Stimulated activated CD4-positive, alpha-beta T cell treated with anti-CD3 and anti-CD28 coated beads, Interleukin-15, amount 100 ng/mL, for 24 hours (primary cell): ENCODE data around the gene SGK1.
"Not testable (repeated sequence)": the region's sequence is repeated elsewhere in the genome, so short reads cannot be mapped to it uniquely, and the experiment has no call there.

Experiments
- DNase-seq: peaks from one replicate; pipeline ENCODE4 v3.0.0-alpha.2; 2020

Gene SGK1

DNA sequence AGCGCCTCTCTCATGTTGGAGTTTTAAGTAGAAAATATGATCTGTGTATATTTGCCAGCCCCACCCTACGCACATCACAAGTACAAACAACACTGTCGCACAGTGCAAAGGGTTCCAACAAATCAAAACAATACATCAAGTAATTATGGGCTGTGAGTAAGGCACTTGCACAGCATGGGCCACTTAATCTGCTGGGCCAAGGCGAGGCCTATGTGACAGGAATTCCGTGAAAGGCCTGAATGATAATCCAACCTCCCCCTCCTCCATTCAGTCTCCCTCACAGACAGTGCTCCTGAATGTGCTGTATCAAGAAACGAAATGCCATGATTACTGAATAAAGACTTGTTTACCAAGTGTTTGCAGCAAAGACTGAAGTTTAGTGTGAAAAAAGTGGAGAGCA lies 135.4 kb downstream of the SGK1 start:
- DNase-seq = no peak

DNA sequence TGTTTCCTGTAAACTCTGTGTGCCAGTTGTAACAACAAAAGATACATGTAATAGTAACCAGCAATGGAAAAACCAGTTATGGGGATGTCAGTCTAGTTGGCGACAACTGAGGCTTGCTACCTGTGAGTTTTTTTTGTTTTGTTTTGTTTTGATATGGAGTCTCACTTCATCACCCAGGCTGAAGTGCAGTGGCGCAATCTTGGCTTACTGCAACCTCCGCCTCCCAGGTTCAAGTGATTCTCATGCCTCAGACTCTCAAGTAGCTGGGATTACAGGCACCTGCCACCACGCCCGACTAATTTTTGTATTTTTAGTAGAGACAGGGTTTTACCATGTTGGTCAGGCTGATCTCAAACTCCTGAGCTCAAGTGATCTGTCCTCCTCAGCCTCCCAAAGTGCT lies 136.2 kb downstream of the SGK1 start:
- DNase-seq = not testable (repeated sequence)

DNA sequence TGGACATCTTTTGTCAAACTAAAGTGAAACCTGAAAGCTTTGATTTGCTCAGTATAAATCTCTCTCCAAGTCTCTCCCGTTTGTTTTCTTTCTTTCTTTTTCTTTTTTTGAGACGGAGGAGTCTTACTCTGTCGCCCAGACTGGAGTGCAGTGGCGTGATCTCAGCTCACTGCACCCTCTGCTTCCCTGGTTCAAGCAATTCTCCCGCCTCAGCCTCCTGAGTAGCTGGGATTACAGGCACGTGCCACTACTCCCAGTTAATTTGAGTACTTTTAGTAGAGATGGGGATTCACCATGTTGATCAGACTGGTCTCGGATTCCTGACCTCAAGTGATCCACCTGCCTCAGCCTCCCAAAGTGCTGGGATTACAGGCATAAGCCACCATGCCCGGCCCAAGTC lies 136.7 kb downstream of the SGK1 start:
- not testable (repeated sequence) for DNase-seq

DNA sequence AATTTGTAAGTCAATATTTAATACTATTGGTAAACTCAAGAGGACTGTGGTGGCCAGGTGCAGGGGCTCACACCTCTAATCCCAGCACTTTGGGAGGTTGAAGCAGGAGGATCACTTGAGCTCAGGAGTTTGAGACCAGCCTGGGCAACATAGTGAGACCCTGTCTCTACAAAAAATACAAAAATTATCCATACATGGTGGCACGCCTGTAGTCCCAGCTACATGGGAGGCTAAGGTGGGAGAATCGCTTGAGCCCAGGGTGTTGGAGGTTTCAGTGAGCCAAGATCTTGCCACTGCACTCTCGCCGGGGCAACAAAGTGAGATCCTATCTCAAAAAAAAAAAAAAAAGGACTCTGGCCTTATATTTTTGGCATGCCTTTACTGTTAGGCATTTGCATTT lies 137.4 kb downstream of the SGK1 start:
- not testable (repeated sequence) for DNase-seq

DNA sequence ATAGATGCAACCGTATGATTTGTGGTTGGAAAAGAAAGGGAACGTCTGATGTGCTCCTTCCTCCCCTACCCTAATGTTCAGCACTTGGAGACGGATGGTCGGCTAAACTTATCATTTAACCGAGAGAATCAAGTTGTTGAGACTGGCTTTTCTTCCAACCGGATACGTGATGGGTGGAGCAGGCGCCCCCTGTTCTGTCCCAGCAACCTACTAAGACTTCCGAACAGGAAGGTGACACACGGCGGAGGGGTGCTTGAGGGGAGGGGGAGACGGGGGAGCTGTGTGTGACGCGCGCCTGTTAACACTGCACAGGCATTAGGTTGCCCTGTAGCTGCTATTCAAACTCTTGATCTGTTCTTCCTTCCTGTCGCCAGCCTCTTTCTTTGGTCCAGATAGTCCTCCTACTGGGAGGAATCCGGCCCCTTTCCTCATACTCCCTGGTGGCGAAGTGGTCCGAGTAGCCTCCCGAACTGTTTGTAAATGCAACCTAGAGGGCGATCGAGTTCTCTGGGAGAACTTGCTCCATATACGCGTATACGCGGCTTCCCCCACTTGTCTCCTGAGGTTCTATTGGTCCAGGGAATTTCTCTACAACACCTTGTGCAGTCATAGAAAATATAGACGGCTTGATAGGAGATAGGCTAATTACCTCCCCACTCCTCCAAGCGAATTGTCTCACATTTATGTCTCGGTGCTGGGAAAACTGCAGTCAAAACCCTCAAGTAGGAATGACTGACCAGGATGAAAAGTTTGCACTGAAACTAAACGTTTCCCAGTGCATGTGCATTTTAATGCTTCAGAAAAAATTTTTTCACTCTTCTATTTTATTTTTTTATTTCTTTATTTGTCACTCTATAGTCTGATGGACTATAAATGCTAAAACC lies 139.5 kb downstream of the SGK1 start:
- peak; percentile 85 for DNase-seq

DNA sequence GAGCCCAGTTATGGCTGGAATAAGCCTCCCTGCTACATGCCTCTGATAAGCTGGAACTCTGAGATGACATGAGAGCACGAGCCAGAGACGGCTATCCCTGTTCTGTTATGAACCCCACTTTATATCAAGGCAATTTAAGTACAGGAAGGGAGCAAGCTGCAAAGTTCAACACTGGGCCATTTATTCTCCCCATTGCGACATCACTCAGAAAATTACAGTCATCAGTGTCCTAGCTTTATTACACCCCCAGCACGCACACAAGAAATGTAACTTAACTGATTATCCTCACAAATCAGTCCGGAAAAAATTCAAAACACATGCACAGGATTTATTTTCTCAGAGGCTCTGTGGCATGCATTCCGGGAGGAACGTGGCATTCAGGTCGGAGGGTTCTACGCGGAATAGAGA lies 140.2 kb downstream of the SGK1 start:
- no peak for DNase-seq

DNA sequence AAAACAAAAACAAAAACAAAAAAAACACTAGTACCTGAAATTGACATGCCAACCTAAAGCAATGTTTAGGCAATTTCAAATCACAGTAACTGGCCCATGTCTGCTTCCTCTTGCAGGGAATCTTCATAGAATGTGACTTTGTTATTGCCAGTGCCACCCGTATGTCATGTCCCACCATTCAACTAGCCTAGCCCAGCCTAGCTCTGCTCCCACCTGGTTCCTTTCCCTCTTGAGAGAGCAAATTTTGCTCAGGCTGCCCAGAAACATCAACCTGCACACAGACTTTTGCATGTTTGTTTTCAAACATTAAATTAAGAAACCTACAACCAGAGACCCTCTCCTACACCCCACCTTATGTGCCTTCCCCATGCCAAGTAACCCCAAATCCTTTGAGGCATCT lies 140.7 kb downstream of the SGK1 start:
- DNase-seq = no peak

DNA sequence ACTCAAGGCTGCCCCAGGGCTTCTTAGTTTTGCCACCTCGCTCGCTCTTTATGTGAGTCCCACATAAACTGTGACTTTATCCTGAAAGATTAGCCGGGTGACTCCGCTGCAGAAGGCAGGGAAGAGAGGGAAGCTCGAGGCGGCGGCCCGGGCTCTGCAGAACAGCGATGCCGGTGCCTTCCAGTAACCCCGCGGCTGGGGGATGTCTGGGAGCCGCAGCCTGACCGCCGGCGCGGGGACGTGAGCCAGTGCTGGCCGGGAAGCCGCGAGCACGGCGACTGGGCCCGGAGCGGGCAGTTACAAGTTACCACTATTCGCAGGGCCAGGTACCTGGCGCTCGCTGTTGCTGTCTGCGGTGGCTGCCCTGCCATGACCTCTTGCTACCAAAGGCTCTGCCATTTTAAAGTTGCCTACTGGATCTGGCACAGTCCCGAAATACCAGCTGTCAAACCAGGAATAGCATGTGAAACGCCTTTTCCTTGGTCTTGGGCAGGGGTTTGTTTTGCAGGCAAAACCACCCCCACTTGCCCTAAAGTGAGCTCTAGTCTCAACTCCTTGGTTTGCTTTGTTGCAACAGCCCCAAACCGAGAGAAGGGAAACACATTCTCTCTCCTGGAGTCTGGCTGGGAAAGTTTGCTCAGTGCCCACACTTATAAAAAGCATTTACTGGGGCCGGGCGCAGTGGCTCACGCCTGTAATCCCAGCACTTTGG lies 141.5 kb downstream of the SGK1 start:
- DNase-seq = peak; percentile 10

DNA sequence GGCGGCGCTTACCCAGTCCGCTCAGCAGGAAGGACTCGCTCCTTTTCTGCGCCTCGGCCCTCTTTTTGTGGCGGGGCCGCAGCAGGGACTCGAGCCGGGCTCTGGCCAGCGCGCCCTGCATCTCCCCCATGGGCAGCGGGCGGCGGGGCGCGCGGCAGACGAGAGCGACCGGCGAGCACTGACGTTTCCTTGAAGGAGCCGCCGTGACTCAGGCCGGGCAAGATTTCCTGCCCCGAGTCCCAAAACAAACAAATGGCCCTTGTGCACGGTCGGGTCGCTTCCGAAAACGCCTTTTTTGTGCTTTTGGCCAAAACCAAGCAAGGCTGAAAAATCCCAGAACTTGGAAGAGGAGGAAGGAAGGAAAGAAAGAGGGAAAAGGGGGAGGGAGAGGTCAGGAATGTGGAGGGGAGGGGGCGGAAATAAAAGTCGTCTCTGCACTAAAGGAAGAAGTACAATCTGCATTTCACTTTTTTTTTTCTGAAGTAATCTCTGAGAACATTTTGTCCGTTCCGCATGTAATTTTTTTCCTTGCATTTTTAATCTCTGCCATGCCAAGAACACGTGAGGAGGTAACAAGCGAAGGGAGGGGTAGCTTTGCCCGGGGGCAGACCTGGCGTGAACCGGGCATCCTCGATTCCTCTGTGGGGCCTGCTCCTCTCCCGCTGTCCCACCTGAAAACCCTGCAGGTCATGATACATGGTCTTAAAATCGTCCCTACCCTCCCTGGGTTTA lies 142.2 kb downstream of the SGK1 start:
- peak; percentile 70 for DNase-seq

DNA sequence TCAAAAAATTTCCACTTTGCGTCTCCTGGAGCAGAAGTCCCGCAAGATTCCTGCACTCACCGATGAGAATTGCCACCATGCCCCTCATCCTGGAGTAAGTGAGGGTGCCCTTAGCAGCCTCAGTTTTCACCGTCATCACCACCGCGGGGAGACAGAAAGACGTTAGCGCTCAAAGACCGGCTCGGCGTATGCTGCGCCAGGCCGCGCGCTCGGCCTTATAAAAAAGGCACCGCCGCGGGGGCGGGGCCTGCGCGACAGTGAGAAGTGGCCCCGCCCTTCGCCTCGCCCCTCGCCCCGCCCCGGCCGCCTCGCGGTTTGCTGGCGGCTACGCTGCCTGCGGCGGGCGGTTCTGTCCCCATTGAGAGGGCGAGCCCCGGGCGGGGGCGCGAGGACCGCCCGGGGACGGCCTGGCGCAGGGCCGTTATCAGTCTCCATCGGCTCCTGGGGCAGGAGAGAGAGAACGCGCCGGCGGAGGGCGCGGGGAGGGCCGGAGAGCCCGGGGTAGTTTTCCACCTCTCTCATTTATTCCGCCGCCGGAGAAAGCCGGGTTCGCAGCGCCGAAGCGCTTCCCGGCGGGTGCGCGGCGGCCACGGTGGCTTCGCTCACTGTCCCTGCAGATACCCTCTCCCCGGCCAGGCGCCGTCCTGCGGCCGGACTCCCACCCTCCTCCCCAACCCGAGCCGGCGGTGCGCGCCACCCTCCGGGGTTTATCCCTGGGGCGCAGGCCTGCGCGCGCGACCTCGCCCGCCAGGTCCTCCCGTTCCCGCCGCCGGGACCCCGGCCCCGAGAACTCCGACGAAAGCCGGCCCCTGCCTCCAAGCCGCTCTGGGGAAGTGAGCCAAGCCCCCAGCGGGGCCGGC lies 143.0 kb downstream of the SGK1 start:
- DNase-seq = peak; percentile 95

DNA sequence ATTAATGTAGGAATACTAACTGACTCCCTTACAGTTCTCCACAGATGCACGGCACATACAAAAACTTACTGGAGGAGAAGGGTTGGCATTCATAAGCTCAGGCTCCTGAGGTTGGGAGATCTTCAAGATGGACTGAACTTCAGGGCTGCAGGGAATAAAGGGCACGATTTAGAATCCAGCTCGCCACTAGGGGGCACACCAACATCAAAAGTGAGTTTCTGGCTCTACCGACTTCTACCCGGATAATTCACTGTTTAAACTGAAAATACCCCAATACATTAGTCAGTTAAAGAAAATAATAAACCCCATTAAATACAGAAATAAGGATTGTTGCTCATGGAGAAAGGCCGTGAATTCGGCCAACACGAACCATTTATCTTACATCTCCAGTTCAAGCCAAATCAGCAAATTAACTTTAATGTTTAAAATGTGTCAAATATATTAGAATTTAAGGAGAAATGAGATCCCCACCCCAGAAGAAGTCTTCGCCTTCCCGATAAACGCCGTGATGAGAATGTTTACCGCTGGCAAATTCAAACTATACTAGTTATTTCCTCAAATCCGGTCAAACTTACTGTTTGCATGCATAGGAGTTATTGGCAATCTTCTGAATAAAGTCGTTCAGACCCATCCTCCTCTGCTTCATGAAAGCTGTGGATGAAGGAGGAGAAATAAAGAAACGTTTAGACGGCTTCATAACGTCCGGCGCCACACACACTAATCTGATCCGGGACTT lies 143.8 kb downstream of the SGK1 start:
- peak; percentile 92 for DNase-seq

DNA sequence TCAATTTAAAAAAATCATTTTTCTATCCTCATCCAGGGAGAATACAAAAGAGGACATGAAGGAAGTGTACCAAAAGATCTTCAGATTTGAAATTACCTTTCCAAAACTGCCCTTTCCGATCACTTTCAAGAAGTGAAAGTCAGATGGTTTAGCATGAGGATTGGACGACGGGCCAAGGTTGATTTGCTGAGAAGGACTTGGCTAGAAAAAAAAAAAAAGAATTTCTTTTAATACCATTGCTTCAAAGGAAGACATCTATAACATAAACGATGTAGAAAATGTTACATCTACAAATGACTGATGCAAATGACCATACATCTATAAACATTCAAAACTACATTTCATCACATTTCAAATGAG lies 144.6 kb downstream of the SGK1 start:
- no peak for DNase-seq

DNA sequence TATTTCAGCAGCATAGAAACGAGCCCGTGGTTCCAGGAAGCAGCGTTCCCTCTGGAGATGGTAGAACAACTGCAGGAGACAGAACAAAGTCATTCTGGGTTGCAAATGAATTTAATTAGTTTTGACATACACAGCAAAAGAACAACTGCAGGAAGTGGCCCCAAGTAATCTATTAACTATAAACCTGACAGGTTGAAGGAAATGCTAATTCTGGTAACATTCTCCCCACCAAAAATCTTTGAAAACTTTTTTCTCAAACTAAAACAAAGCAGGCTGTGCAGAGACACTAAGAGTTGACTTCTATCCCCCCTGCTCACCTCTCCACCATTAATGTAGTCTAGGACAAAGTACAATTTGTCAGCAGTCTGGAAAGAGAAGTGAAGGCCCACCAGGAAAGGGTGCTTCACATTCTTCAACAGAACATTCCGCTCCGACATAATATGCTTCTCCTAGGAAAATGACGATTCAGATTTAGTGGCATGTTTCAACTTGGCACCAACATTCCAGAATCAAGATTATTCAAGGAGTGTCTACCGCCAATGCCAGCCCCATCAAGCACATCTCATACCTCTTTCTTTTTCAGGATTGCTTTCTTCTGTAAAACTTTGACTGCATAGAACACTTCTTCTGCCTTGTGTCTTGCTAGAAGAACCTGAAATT lies 145.1 kb downstream of the SGK1 start:
- no peak for DNase-seq

DNA sequence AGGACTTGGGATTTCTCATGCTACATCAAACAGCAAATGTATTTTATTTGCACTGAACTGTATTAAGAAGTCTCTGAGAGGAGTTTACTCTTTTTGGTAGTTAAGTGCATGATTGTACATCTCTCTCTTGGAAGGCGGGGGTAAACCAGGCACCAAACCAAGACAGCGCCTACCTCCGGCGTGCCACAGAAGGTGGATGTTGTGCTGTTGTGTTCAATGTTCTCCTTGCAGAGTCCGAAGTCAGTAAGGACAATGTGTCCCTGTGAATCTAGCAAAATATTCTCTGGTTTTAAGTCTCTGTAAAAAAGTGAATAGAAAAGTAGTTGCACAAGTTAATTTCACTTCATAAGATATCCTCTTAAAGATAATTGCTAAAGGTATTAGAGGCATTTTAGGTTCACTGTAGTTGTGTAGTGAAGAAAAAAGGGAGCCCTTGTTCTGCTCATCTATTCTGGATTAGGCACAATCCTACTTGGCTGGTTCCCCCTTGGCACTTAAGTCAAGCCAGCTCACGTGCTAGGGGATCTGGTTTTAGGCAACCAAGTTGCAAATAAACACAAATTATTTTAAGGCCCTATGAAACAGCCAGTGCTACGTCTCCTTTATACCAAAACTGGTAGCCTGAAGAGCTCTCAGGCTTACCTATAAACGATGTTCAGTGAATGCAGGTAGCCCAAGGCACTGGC lies 145.7 kb downstream of the SGK1 start:
- no peak for DNase-seq

DNA sequence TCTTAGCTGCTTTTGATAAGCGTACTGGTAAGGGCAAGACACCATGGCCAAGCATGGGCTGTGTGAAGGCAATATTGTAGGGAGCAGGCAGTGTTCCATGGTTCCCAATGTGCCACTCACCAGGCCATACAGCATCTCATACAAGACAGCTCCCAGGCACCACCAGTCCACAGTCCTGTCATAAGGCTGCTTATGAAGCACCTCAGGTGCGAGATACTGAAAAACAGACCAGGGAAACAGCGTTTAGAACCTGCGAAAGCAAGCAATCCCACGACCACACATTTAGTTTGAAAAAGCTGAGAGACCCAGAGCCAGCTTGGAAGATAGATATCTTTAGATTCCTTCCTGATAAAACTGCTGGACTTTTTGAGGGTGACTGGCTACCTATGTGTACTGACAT lies 146.4 kb downstream of the SGK1 start:
- no peak for DNase-seq

DNA sequence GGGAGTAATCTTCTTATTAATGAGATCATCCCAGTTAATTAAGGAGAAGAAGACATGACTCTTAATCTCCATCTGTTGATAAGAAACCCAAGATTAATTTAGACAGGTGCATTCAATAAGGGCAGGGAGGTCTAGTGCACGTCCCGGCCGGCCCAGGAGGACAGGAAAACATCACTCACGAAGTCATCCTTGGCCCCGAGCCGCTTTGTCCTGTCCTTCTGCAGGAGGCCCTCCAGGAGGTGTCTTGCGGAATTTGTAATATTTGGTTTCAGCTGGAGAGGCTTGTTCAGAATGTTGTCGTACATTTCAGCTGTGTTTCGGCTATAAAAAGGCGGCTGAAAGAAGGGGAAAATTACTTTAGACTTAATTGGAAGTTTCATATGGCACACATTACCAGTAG lies 147.1 kb downstream of the SGK1 start:
- no peak for DNase-seq

DNA sequence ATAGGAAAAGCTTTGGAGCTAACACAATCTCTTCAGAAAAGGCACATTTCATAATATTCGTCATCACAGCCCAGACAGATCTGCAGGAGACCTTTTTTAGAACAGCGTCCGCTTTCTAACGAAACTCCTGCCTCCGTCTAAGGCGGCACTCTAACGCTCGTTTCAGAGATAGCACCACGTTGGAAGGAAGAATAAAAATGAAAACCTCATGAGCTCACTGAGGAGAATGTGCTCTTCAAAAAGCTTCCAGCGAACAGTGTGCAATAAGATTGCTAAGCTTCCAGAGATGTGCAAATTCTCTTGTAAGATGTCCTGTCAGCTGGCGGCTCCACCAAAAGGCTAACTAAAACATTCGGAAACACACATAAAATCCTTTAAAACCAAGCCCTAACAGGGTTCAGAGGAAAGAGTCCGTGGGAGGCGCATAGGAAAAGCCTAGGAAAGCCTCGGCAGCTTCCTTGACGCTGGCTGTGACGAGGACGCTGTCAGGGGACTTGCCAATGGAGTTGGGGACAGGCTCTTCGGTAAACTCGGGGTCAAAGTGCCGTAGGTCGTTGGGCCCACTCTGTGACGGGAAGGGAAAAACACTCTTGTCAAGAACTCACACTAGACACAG lies 147.9 kb downstream of the SGK1 start:
- no peak for DNase-seq

DNA sequence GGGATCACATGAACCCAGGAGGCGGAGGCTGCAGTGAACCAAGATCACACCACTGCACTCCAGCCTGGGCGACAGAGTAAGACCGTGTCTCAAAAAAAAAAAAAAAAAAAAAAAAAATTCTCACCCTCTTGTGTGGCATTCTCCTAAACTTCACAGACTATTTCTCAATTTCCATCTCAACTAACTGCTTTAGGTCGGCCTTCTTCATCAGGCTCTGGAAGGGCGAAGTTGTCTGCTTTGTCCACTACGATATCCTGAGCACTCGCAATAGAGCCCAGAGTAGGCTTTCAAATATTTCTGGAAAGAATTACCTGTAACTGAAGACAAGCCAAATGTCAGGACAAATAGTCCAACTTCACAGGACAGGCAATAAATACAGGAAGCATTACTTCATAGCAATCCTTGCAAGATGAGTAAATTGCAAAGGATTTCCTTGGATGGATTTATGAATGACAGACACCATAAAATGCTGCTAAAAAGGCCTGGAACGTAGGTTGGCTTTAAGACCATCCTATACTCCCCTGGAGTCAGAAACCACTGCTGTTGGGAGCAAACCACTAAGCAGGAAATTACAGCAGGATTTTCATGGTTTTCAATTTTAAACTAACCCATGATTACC lies 149.2 kb downstream of the SGK1 start:
- DNase-seq = no peak

DNA sequence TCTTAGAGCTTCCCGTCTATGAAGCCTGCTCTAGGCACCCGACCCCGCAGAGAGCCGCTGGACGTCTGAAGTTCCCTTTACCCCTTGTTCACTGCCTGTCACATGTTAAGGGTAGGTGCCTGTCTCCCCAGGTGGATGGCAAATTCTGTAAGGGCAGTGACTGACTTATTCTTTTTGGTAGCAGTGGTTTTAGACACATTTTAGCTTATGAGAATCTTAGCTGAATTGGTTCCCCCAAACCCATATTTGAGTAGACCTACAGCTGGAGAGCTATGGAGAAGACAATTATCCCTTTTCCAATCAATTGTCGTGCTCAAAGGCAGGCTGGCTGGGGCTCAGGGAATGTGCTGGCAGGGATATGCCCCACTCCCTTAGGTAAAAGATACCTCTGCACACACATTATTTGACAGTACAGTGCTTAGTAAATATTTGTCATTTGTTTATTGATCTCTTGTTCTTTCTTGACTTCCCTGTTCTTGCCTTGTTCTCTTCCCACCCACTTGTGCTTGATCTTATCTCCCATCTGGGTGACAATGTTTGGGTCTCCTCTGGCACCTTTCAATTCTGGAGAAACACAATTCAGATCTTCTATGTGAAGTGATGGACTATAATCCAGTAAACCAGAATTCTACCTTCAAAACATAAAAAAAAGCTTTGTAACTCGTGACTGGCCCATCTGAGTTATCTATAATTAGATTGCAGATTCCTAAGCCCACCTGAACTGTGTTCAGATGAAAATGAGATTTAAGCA lies 151.2 kb downstream of the SGK1 start:
- no peak for DNase-seq
